B cell (primary cell): ENCODE results near the gene ACO1.

Experiments used
- EZH2 ChIP-seq: IDR thresholded peaks from 2 replicates; pipeline ENCODE4 v1.6.1; 2012; ENCODE audit warnings: borderline replicate concordance, low read depth, mild to moderate bottlenecking, moderate library complexity, low read length; ENCODE audit not compliant: insufficient read depth, poor library complexity, severe bottlenecking
- TF ChIP-seq, protein P1 (sequence below): fragments of 200-600 bp; IDR thresholded peaks from one replicate; pipeline ENCODE4 v1.8.0; 2022; ENCODE audit warnings: antibody characterized with exemption, mild to moderate bottlenecking

GRCh38 chr9:32371679-32372078, 12.8 kb upstream of the ACO1 start:
- TF ChIP-seq, protein P1, sequence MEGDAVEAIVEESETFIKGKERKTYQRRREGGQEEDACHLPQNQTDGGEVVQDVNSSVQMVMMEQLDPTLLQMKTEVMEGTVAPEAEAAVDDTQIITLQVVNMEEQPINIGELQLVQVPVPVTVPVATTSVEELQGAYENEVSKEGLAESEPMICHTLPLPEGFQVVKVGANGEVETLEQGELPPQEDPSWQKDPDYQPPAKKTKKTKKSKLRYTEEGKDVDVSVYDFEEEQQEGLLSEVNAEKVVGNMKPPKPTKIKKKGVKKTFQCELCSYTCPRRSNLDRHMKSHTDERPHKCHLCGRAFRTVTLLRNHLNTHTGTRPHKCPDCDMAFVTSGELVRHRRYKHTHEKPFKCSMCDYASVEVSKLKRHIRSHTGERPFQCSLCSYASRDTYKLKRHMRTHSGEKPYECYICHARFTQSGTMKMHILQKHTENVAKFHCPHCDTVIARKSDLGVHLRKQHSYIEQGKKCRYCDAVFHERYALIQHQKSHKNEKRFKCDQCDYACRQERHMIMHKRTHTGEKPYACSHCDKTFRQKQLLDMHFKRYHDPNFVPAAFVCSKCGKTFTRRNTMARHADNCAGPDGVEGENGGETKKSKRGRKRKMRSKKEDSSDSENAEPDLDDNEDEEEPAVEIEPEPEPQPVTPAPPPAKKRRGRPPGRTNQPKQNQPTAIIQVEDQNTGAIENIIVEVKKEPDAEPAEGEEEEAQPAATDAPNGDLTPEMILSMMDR, result no peak
- TF ChIP-seq EZH2, result no peak
